HepG2 (cell line): ENCODE data around the gene FCHO1. TPM values are rescaled to one million over a fixed set of nuclear protein-coding genes. Genes with fewer than 3 reads are reported as not detected.

Experiments used
- AKNA ChIP-seq: sonication (generic); formaldehyde crosslinking; IDR thresholded peaks from 2 replicates; pipeline ENCODE4 v1.4.0; 2020; ENCODE audit warnings: missing genetic modification reagents, borderline replicate concordance
- ATF2 ChIP-seq: sonication (generic); formaldehyde crosslinking; IDR thresholded peaks from 2 replicates; pipeline ENCODE4 v1.4.0; 2020; ENCODE audit warnings: missing genetic modification reagents
- BRCA1 ChIP-seq: sonication (generic); formaldehyde crosslinking; IDR thresholded peaks from 2 replicates; pipeline ENCODE4 v1.4.0; 2020; ENCODE audit warnings: missing genetic modification reagents
- DNMT3B ChIP-seq: conservative IDR thresholded peaks from 2 replicates; pipeline ENCODE4 v1.6.1; 2016; ENCODE audit warnings: missing biosample characterization, control low read depth
- FOXA1 ChIP-seq, 2 experiments: fragments of 450-650 bp in 1 of 2; sonication (generic) in 1 of 2; formaldehyde crosslinking in 1 of 2; IDR thresholded peaks; 2 replicates each; pipeline versions ENCODE4 v1.4.0 to v1.6.1; 2016 to 2020; ENCODE audit warnings: missing genetic modification reagents in 1 of 2
- GATAD2A ChIP-seq: IDR thresholded peaks from 2 replicates; pipeline ENCODE4 v1.6.1; 2016
- HCFC1 ChIP-seq: fragments of 150-350 bp; IDR thresholded peaks from 2 replicates; pipeline ENCODE4 v1.6.1; 2014; ENCODE audit warnings: low read depth, low read length
- HOXA3 ChIP-seq: sonication (generic); formaldehyde crosslinking; IDR thresholded peaks from 2 replicates; pipeline ENCODE4 v1.5.0; 2020; ENCODE audit warnings: missing genetic modification reagents
- MLX ChIP-seq: IDR thresholded peaks from 2 replicates; pipeline ENCODE4 v1.6.1; 2016
- NR2F6 ChIP-seq, 2 experiments: IDR thresholded peaks; 2 replicates each; pipeline ENCODE4 v1.6.1; 2016; ENCODE audit warnings: antibody characterized with exemption in 1 of 2, mild to moderate bottlenecking in 1 of 2
- SAP130 ChIP-seq: IDR thresholded peaks from 2 replicates; pipeline ENCODE4 v1.6.1; 2016; ENCODE audit warnings: low read depth
- SATB2 ChIP-seq: sonication (generic); formaldehyde crosslinking; IDR thresholded peaks from 2 replicates; pipeline ENCODE4 v1.5.0; 2020; ENCODE audit warnings: missing genetic modification reagents
- SETDB1 ChIP-seq: sonication (generic); formaldehyde crosslinking; IDR thresholded peaks from 2 replicates; pipeline ENCODE4 v1.5.1; 2020; ENCODE audit warnings: missing genetic modification reagents, mild to moderate bottlenecking, borderline replicate concordance
- ZBTB10 ChIP-seq: sonication (generic); formaldehyde crosslinking; IDR thresholded peaks from 2 replicates; pipeline ENCODE4 v1.4.0; 2020; ENCODE audit warnings: missing genetic modification reagents, borderline replicate concordance
- ZC3H4 ChIP-seq: sonication (generic); formaldehyde crosslinking; IDR thresholded peaks from 2 replicates; pipeline ENCODE4 v1.4.0; 2020; ENCODE audit warnings: missing genetic modification reagents, borderline replicate concordance
- ZFP36L2 ChIP-seq: sonication (generic); formaldehyde crosslinking; IDR thresholded peaks from 2 replicates; pipeline ENCODE4 v1.4.0; 2020; ENCODE audit warnings: missing genetic modification reagents
- ZNF549 ChIP-seq: sonication (generic); formaldehyde crosslinking; IDR thresholded peaks from 2 replicates; pipeline ENCODE4 v1.5.0; 2020; ENCODE audit warnings: missing genetic modification reagents
- ZNF629 ChIP-seq: sonication (generic); formaldehyde crosslinking; conservative IDR thresholded peaks from 2 replicates; pipeline ENCODE4 v1.5.0; 2020; ENCODE audit warnings: missing genetic modification reagents
- ZNF724P ChIP-seq: sonication (generic); formaldehyde crosslinking; IDR thresholded peaks from 2 replicates; pipeline ENCODE4 v1.8.0; 2022; ENCODE audit warnings: missing genetic modification reagents, borderline replicate concordance
- ZNF740 ChIP-seq: sonication (generic); formaldehyde crosslinking; IDR thresholded peaks from 2 replicates; pipeline ENCODE4 v1.4.0; 2020; ENCODE audit warnings: missing genetic modification reagents
- ZSCAN20 ChIP-seq: sonication (generic); formaldehyde crosslinking; IDR thresholded peaks from 2 replicates; pipeline ENCODE4 v1.4.0; 2020; ENCODE audit warnings: missing genetic modification reagents, mild to moderate bottlenecking, borderline replicate concordance
- polyA plus RNA-seq, 8 experiments: library from polyadenylated mRNA; depleted of rRNA in 3 of 8; stranded (reverse) in 7 of 8; unstranded in 1 of 8; fragments of >200 nt; fragmentation: Illumina TruSeq in 4 of 8; extraction: Trizol in 4 of 8; gene quantifications; 2 replicates each; pipeline versions ENCODE4 v1.2.1 to v1.2.3, GENCODE V29; 2011 to 2016; ENCODE audit warnings: low read depth in 4 of 8, missing spikeins in 1 of 8, mixed read lengths in 1 of 8; ENCODE audit not compliant: insufficient read depth in 1 of 8
- total RNA-seq, 5 experiments: library from RNA; depleted of rRNA; stranded (reverse); fragments of >200 nt; fragmentation: Illumina TruSeq; extraction: Trizol; gene quantifications; 2 replicates each; pipeline ENCODE4 v1.2.3, GENCODE V29; 2016; ENCODE audit warnings: low read depth in 1 of 5

The FCHO1 gene
- total and polyA plus RNA-seq, 2 of the 13 experiments (the other 11 are each of a cell fraction or from before 2014, with no cell fraction given): 1.3 to 3.1 TPM

GRCh38 chr19:17794731-17795494 is 43.6 kb downstream of the FCHO1 start, which contains the start of gene B3GNT3 (continued):
- TF ChIP-seq HOXA3 (CRISPR knock-in tag) (peak; percentile 33; the same call in 1 of the 2 replicates), ZFP36L2 (no peak), FOXA1 (IDR thresholded peaks at IDR 0.05) (no peak), FOXA1 (CRISPR knock-in tag; IDR thresholded peaks at IDR 0.05) (no peak), AKNA (no peak), ATF2 (CRISPR knock-in tag) (no peak), ZNF549 (CRISPR knock-in tag) (no peak), ZNF724P (CRISPR knock-in tag) (no peak), BRCA1 (no peak), MLX (CRISPR knock-in tag) (no peak), ZNF629 (CRISPR knock-in tag) (no peak), ZNF740 (no peak), SAP130 (peak; percentile 73), ZC3H4 (CRISPR knock-in tag) (no peak), GATAD2A (peak; percentile 36; the same call in 1 of the 2 replicates), ZSCAN20 (no peak), ZBTB10 (CRISPR knock-in tag) (no peak), SETDB1 (CRISPR knock-in tag) (no peak), DNMT3B (CRISPR knock-in tag) (no peak), HCFC1 (no peak), NR2F6 (IDR thresholded peaks at IDR 0.05) (no peak), NR2F6 (CRISPR knock-in tag; IDR thresholded peaks at IDR 0.05) (0 out of 2 replicates have a peak, but pooled peaks have one; percentile 36), SATB2 (CRISPR knock-in tag) (no peak)
